RWPE1 (cell line): ENCODE results near the gene P2RY14.
A peak's percentile ranks its signal among the peaks of the same experiment; 100 is the strongest.

Experiments
- CTCF ChIA-PET: fragments of 350-600 bp; sonication (Branson Sonifier 250); formaldehyde crosslinking; extraction: SDS; loops from one replicate; lab custom pipeline; 2021; lab: Yijun Ruan, JAX
- POLR2A ChIA-PET: fragments of 400-600 bp; formaldehyde crosslinking; extraction: SDS; loops from one replicate; lab custom pipeline; 2020; ENCODE audit warnings: antibody characterized with exemption; ENCODE audit not compliant: low non-redundant PET; lab: Yijun Ruan, JAX
- DNase-seq: peaks from one replicate; pipeline ENCODE4 v3.0.0; 2012; ENCODE audit warnings: low spot score
- H3K27ac ChIP-seq: fragments of 450-650 bp; 2 replicates; pipeline ENCODE4 v1.5.1; 2017
- CTCF ChIP-seq: fragments of 450-650 bp; conservative IDR thresholded peaks from 2 replicates; pipeline ENCODE4 v1.5.1; 2017; ENCODE audit warnings: low read depth, mild to moderate bottlenecking

P2RY14 gene

GRCh38 chr3:151297429-151297828 lies 19.1 kb upstream of the P2RY14 start:
- no peak overlapping the region for H3K27ac ChIP-seq
- CTCF ChIA-PET: no interaction called here
- DNase-seq: no peak
- POLR2A ChIA-PET: interaction anchor here (0.5 kb wide), 1 partner anchor 22 kb away, joined by 3 read pairs; no protein-coding TSS in a partner anchor
- TF ChIP-seq CTCF: no peak

DNA sequence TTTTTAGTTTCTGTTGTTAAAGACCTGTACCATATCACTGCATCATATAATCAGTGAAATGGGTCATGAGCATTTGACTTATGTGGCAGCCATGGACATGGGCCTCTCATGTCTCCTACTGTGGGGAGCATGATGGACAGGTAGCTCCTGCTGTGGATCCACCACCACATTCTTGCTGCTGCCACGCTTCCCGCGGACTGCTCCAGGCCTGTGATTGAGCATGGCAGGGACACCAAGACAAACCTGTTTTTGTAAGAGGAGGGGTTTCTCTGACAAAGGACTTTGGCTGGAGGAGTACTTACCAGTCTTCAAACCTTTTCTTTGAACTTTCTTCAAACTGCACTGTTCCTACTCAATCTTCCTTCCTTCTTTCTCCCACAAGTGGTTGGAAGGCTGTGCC lies 17.9 kb upstream of the P2RY14 start:
- ChIA-PET POLR2A (no interaction called here), CTCF (no interaction called here)
- DNase-seq: no peak
- H3K27ac ChIP-seq: no peak overlapping the region
- no peak for TF ChIP-seq CTCF

DNA sequence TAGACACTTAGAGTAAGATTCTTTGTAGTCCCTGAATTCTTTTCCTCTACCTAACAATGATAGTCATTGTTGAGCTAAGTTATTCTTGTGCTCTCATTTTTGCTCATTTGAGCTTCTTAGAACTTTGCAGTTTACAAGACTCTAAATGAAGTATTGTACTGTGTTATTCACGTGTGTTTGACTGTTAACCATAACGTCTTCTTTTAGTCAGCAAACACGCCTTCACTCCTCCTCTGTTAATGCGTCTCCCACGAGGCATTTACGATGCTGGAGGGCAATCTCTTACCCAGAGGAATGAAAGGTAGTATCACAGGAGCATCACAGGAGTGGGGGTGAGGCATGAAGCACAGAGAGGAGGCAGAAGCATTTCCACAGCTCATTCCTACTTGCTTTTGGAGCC lies 14.8 kb upstream of the P2RY14 start:
- ChIA-PET POLR2A (no interaction called here), CTCF (interaction anchor here (0.6 kb wide), 1 partner anchor 158 kb away, joined by 3 read pairs; no protein-coding TSS in a partner anchor)
- TF ChIP-seq CTCF: no peak
- DNase-seq: no peak
- no peak overlapping the region for H3K27ac ChIP-seq

GRCh38 chr3:151290673-151291072 lies 12.3 kb upstream of the P2RY14 start:
- no peak overlapping the region for H3K27ac ChIP-seq
- TF ChIP-seq CTCF: peak; percentile 71
- peak; percentile 46 for DNase-seq
- ChIA-PET CTCF (interaction anchor here (0.7 to 0.9 kb wide), 2 partner anchors 38 to 140 kb away, joined by 4 read pairs; no protein-coding TSS in a partner anchor), POLR2A (no interaction called here)

DNA sequence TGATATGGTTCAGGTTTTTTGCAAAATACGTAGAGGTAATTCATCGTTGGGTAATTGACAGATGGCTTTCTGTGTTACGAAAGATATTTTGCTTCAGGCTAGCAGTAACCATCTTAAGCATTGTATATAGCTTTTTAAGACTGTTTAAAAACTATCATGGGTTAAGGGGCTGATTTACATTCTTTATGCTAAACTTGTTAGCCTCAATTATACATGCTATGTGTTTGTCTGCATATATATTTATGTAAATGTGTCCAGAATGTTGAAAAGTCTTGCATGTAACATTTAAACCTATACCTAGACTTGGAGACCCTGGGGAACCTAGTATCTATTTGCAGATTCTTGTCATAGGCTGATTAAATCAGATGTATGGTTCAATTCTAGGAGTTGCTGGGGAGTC lies 11.1 kb upstream of the P2RY14 start:
- ChIA-PET POLR2A (no interaction called here), CTCF (interaction anchor here (0.6 to 0.7 kb wide), 2 partner anchors 121 to 548 kb away, joined by 3 to 4 read pairs; no protein-coding TSS in a partner anchor)
- no peak for TF ChIP-seq CTCF
- no peak for DNase-seq
- no peak overlapping the region for H3K27ac ChIP-seq

GRCh38 chr3:151285940-151286339 lies 7.6 kb upstream of the P2RY14 start:
- POLR2A ChIA-PET: no interaction called here
- H3K27ac ChIP-seq: no peak overlapping the region
- no peak for TF ChIP-seq CTCF
- CTCF ChIA-PET: interaction anchor here (0.5 to 1.6 kb wide), 4 partner anchors 9 to 118 kb away, joined by 4 to 6 read pairs (median 4); no protein-coding TSS in a partner anchor
- no peak for DNase-seq
